Panc1 (cell line): ENCODE results near the gene SAMD4A. TPM values are rescaled to one million over a fixed set of nuclear protein-coding genes. Genes with fewer than 3 reads are reported as not detected.

Experiments used
- ATAC-seq: fragments of 200-7000 bp; cut with Tn5 transposase; 2 replicates; pipeline ENCODE4 v1.9.1; 2020; ENCODE audit warnings: mild to moderate bottlenecking, moderate library complexity
- BruUV-seq: library from RNA; stranded (reverse); fragments of 400-500 nt; replicated peaks from 2 replicates; lab custom pipeline; 2021; lab: Mats Ljungman, UMichigan
- CTCF ChIA-PET: fragments of 300-600 bp; sonication (Branson Sonifier 250); formaldehyde crosslinking; loops from one replicate; lab custom pipeline; 2022; ENCODE audit warnings: antibody characterized with exemption; lab: Charles Lee
- POLR2A ChIA-PET: fragments of 300-600 bp; sonication (Branson Sonifier 250); formaldehyde crosslinking; loops from one replicate; lab custom pipeline; 2022; ENCODE audit warnings: antibody characterized with exemption; lab: Charles Lee
- DNase-seq: peaks from one replicate; pipeline ENCODE4 v3.0.0-alpha.2; 2010; ENCODE audit warnings: low read depth, low spot score
- H3K27ac ChIP-seq: 2 replicates; pipeline ENCODE4 v1.5.1; 2011; ENCODE audit warnings: mild to moderate bottlenecking, low read length, inconsistent platforms
- H3K27me3 ChIP-seq: fragments of 200-500 bp; sonication (Bioruptor generic); 2 replicates; pipeline ENCODE4 v1.6.0; 2014; ENCODE audit warnings: low read length, inconsistent platforms; ENCODE audit not compliant: control insufficient read depth, insufficient read depth
- H3K36me3 ChIP-seq: fragments of 200-500 bp; sonication (Bioruptor generic); 2 replicates; pipeline ENCODE4 v1.5.1; 2014; ENCODE audit warnings: inconsistent platforms, mild to moderate bottlenecking, low read length, moderate library complexity; ENCODE audit not compliant: control insufficient read depth, insufficient read depth
- H3K4me1 ChIP-seq: 2 replicates; pipeline ENCODE4 v1.5.1; 2011; ENCODE audit warnings: inconsistent platforms, mild to moderate bottlenecking, low read length, moderate library complexity; ENCODE audit not compliant: control insufficient read depth, insufficient read depth
- H3K4me3 ChIP-seq, 2 experiments: 2 replicates each; pipeline ENCODE4 v1.5.1; 2011 to 2012; ENCODE audit warnings: low read depth in 2 of 2, low read length in 2 of 2, mild to moderate bottlenecking in 2 of 2, inconsistent platforms in 1 of 2, moderate library complexity in 1 of 2
- H3K9me3 ChIP-seq: fragments of 200-500 bp; sonication (Bioruptor generic); 2 replicates; pipeline ENCODE4 v1.5.1; 2014; ENCODE audit warnings: low read depth, mild to moderate bottlenecking, inconsistent platforms, low read length, moderate library complexity; ENCODE audit not compliant: control insufficient read depth, insufficient read depth
- POLR2AphosphoS5 ChIP-seq: IDR thresholded peaks from 2 replicates; pipeline ENCODE4 v1.6.1; 2012; ENCODE audit warnings: mild to moderate bottlenecking, low read depth, low read length, moderate library complexity
- SIN3A ChIP-seq: IDR thresholded peaks from 2 replicates; pipeline ENCODE4 v1.6.1; 2012; ENCODE audit warnings: low read depth, mild to moderate bottlenecking, low read length, moderate library complexity, borderline replicate concordance; ENCODE audit not compliant: insufficient read depth
- TCF7L2 ChIP-seq: IDR thresholded peaks from 2 replicates; pipeline ENCODE4 v1.6.1; 2011; ENCODE audit warnings: mild to moderate bottlenecking, low read depth, low read length, inconsistent platforms
- in situ Hi-C: cut with HindIII; loops from 2 replicates; pipeline ENCODE4 v1.10.0; 2016; ENCODE audit warnings: low sequenced_read_pairs, low pct_unique_long_range_greater_than_20kb
- intact Hi-C: fragments of 100-400 bp; cut with micrococcal nuclease; formaldehyde crosslinking; loops from one replicate; pipeline ENCODE4 v1.10.0; 2022; ENCODE audit not compliant: unreplicated experiment
- total RNA-seq: library from RNA; stranded (reverse); gene quantifications from one replicate; pipeline ENCODE4 v1.2.1, GENCODE V29; 2021; ENCODE audit not compliant: unreplicated experiment
- TF ChIP-seq, protein P1 (sequence below): fragments of 450-650 bp; IDR thresholded peaks from 2 replicates; pipeline ENCODE4 v1.5.1; 2017; ENCODE audit warnings: mild to moderate bottlenecking
- TF ChIP-seq, protein P2 (sequence below), 2 experiments: IDR thresholded peaks; 2 replicates each; pipeline ENCODE4 v1.6.1; 2011 to 2012; ENCODE audit warnings: low read depth in 2 of 2, control low read depth in 1 of 2, low read length in 1 of 2, mild to moderate bottlenecking in 1 of 2, moderate library complexity in 1 of 2; ENCODE audit not compliant: insufficient read depth in 1 of 2

Gene SAMD4A
- total RNA-seq, 1 experiment from 2014 or later: 15.2 TPM

DNA sequence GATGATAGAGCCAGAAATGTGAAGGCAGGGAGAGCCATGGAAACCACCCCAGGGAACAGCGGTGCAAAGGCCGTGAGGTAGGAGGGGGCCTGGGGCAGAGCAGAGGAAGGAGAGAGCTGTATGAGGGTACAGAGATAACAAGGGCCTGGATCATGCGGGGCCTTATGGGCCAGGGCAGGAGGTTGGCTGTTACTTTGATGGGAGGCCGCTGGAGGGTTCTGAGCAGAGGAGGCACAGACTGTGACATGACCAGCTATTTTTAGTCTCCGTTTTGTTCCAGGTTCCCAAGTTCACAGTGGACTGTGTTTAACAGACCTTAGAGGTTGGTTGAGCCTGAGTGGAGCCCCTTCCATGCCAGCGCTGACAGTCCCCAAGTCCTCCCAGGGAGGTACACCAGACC is 217.1 kb downstream of the SAMD4A start:
- TF ChIP-seq, protein P1, sequence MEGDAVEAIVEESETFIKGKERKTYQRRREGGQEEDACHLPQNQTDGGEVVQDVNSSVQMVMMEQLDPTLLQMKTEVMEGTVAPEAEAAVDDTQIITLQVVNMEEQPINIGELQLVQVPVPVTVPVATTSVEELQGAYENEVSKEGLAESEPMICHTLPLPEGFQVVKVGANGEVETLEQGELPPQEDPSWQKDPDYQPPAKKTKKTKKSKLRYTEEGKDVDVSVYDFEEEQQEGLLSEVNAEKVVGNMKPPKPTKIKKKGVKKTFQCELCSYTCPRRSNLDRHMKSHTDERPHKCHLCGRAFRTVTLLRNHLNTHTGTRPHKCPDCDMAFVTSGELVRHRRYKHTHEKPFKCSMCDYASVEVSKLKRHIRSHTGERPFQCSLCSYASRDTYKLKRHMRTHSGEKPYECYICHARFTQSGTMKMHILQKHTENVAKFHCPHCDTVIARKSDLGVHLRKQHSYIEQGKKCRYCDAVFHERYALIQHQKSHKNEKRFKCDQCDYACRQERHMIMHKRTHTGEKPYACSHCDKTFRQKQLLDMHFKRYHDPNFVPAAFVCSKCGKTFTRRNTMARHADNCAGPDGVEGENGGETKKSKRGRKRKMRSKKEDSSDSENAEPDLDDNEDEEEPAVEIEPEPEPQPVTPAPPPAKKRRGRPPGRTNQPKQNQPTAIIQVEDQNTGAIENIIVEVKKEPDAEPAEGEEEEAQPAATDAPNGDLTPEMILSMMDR: no peak
- TF ChIP-seq SIN3A (no peak), TCF7L2 (no peak), POLR2AphosphoS5 (no peak)
- TF ChIP-seq, protein P2, sequence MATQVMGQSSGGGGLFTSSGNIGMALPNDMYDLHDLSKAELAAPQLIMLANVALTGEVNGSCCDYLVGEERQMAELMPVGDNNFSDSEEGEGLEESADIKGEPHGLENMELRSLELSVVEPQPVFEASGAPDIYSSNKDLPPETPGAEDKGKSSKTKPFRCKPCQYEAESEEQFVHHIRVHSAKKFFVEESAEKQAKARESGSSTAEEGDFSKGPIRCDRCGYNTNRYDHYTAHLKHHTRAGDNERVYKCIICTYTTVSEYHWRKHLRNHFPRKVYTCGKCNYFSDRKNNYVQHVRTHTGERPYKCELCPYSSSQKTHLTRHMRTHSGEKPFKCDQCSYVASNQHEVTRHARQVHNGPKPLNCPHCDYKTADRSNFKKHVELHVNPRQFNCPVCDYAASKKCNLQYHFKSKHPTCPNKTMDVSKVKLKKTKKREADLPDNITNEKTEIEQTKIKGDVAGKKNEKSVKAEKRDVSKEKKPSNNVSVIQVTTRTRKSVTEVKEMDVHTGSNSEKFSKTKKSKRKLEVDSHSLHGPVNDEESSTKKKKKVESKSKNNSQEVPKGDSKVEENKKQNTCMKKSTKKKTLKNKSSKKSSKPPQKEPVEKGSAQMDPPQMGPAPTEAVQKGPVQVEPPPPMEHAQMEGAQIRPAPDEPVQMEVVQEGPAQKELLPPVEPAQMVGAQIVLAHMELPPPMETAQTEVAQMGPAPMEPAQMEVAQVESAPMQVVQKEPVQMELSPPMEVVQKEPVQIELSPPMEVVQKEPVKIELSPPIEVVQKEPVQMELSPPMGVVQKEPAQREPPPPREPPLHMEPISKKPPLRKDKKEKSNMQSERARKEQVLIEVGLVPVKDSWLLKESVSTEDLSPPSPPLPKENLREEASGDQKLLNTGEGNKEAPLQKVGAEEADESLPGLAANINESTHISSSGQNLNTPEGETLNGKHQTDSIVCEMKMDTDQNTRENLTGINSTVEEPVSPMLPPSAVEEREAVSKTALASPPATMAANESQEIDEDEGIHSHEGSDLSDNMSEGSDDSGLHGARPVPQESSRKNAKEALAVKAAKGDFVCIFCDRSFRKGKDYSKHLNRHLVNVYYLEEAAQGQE (IDR thresholded peaks at IDR 0.05; ENCODE audit: insufficient read depth in 1 of 2, low read depth in 2 of 2, low read length in 1 of 2): no peak
- H3K27me3 ChIP-seq: no peaks in the 10 kb centered on the region
- no peaks in the 10 kb centered on the region; the same call in 1 of the 2 replicates for H3K36me3 ChIP-seq
- ChIA-PET CTCF (no interaction called here), POLR2A (no interaction called here)
- intact Hi-C loops: no loop called here
- no TSS peak for BruUV-seq
- in situ Hi-C loops: no loop called here
- H3K4me3 ChIP-seq: no peak overlapping the region
- DNase-seq (no peak), ATAC-seq (no peak)
- H3K4me1 ChIP-seq: no peaks in the 10 kb centered on the region
- no peak overlapping the region for H3K27ac ChIP-seq
- H3K9me3 ChIP-seq: no peaks in the 10 kb centered on the region

DNA sequence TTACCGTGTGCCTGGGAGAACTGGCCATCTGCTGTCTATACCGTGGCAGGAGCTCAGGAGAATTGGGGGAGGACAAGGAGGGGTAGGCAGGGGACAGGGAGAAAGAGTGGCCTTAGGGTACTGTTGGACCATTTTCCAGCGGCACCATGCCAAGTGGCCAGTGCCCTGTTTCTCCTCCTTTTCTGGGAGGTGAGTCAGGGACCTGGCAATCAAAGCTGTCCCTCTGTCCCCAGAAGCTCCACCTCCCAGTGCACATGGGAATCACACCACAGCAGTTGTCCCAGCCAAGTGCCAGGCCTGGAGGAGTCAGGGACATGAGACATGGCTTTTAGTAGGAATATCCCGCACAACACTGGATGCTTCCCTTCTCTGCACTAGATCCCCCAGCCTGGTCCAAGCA is 217.7 kb downstream of the SAMD4A start:
- no peaks in the 10 kb centered on the region; the same call in 1 of the 2 replicates for H3K36me3 ChIP-seq
- CTCF ChIA-PET: no interaction called here
- H3K4me3 ChIP-seq: no peak overlapping the region
- intact Hi-C loops (no loop called here), in situ Hi-C loops (no loop called here)
- no peak overlapping the region for H3K27ac ChIP-seq
- POLR2A ChIA-PET: no interaction called here
- no peak for TF ChIP-seq SIN3A
- TF ChIP-seq, protein P1: no peak
- TF ChIP-seq TCF7L2: no peak
- TF ChIP-seq POLR2AphosphoS5: no peak
- TF ChIP-seq, protein P2 (IDR thresholded peaks at IDR 0.05; ENCODE audit: insufficient read depth in 1 of 2, low read depth in 2 of 2, low read length in 1 of 2): no peak
- no peaks in the 10 kb centered on the region for H3K27me3 ChIP-seq
- DNase-seq (no peak), ATAC-seq (no peak)
- no TSS peak for BruUV-seq
- no peaks in the 10 kb centered on the region for H3K9me3 ChIP-seq
- H3K4me1 ChIP-seq: no peaks in the 10 kb centered on the region
